AG09319 (cell line): Measurements from ENCODE around the gene CRYBG2.

Source experiments
- DNase-seq: peaks from one replicate; pipeline ENCODE4 v3.0.0-alpha.2; 2010; ENCODE audit warnings: low read depth; ENCODE audit errors: extremely low read depth
- CTCF ChIP-seq: IDR thresholded peaks from 2 replicates; pipeline ENCODE4 v1.5.1; 2011; ENCODE audit warnings: low read depth, mild to moderate bottlenecking, inconsistent platforms, low read length, moderate library complexity

CRYBG2 gene

GRCh38 chr1:26353976-26354820, at the start of gene CRYBG2:
Gene CRYBG2, minus strand, starts transcription at chr1:26354130. Its CDS starts 7,473 bp downstream, at chr1:26346657.
- no peak for DNase-seq

GRCh38 chr1:26403656-26404055, 49.7 kb upstream of the CRYBG2 start:
- DNase-seq = no peak
- no peak for TF ChIP-seq CTCF

More at GRCh38 chr1:26353976-26354820, at the start of gene CRYBG2:
- TF ChIP-seq CTCF = no peak

- DNase-seq = no peak
- no peak for TF ChIP-seq CTCF
These were observed 48.0 kb upstream of the CRYBG2 start for GRCh38 chr1:26401891-26402290.

- TF ChIP-seq CTCF = no peak
- no peak for DNase-seq
These were observed 45.1 kb upstream of the CRYBG2 start for GRCh38 chr1:26399034-26399433.

- DNase-seq = no peak
- TF ChIP-seq CTCF = no peak
These were observed 41.8 kb upstream of the CRYBG2 start for GRCh38 chr1:26395754-26396153.

GRCh38 chr1:26391450-26391849, 37.5 kb upstream of the CRYBG2 start:
- peak; percentile 87 for TF ChIP-seq CTCF
- DNase-seq = no peak

GRCh38 chr1:26389604-26390247, 35.8 kb upstream of the CRYBG2 start:
- no peak for TF ChIP-seq CTCF
- DNase-seq = no peak
